Endodermal cell (in vitro differentiated cells): ENCODE measurements around the gene TRIM2. TPM values are rescaled to one million over a fixed set of nuclear protein-coding genes. Genes with fewer than 3 reads are reported as not detected.

Experiments used
- DNase-seq: peaks from one replicate; pipeline ENCODE4 v3.0.0-alpha.2; 2017
- H3K27ac ChIP-seq: 2 replicates; pipeline ENCODE4 v1.5.1; 2013; ENCODE audit warnings: mild to moderate bottlenecking, low read depth, low read length, moderate library complexity
- H3K27me3 ChIP-seq: 2 replicates; pipeline ENCODE4 v1.6.1; 2013; ENCODE audit warnings: mild to moderate bottlenecking, low read length, moderate library complexity; ENCODE audit not compliant: insufficient read depth, control insufficient read depth, poor library complexity, severe bottlenecking
- H3K36me3 ChIP-seq: 2 replicates; pipeline ENCODE4 v1.7.0; 2013; ENCODE audit warnings: mild to moderate bottlenecking, low read length, moderate library complexity; ENCODE audit not compliant: control insufficient read depth, insufficient read depth
- H3K4me1 ChIP-seq: one replicate; pipeline ENCODE4 v1.7.0; 2013; ENCODE audit warnings: low read length; ENCODE audit not compliant: control insufficient read depth, insufficient read depth
- H3K4me3 ChIP-seq: 2 replicates; pipeline ENCODE4 v1.5.1; 2013; ENCODE audit warnings: mild to moderate bottlenecking, low read length, moderate library complexity
- H3K9ac ChIP-seq: 2 replicates; pipeline ENCODE4 v1.6.1; 2013; ENCODE audit warnings: mild to moderate bottlenecking, low read length, moderate library complexity; ENCODE audit not compliant: poor library complexity, severe bottlenecking; ENCODE audit errors: extremely low read depth
- H3K9me3 ChIP-seq: 2 replicates; pipeline ENCODE4 v1.6.1; 2013; ENCODE audit warnings: mild to moderate bottlenecking, low read length, moderate library complexity; ENCODE audit not compliant: control insufficient read depth
- H3K27ac Mint-ChIP-seq: 2 replicates; pipeline ENCODE4 v1.8.0; 2020; ENCODE audit warnings: mixed read lengths
- H3K27me3 Mint-ChIP-seq: 2 replicates; pipeline ENCODE4 v1.8.0; 2021; ENCODE audit warnings: mild to moderate bottlenecking, mixed read lengths; ENCODE audit not compliant: insufficient read depth
- H3K36me3 Mint-ChIP-seq: 2 replicates; pipeline ENCODE4 v1.8.0; 2020; ENCODE audit warnings: low read depth, mixed read lengths
- H3K4me1 Mint-ChIP-seq: 2 replicates; pipeline ENCODE4 v1.8.0; 2020; ENCODE audit warnings: mixed read lengths
- H3K4me3 Mint-ChIP-seq: 2 replicates; pipeline ENCODE4 v1.8.0; 2020; ENCODE audit warnings: mild to moderate bottlenecking, moderate library complexity, mixed read lengths
- H3K9me3 Mint-ChIP-seq: 2 replicates; pipeline ENCODE4 v1.8.0; 2020; ENCODE audit warnings: mild to moderate bottlenecking, mixed read lengths
- CTCF ChIP-seq: fragments of 200-600 bp; sonication (generic); conservative IDR thresholded peaks from 2 replicates; pipeline ENCODE4 v1.5.0; 2021; ENCODE audit warnings: antibody characterized with exemption, mild to moderate bottlenecking
- WGBS, 2 experiments: methylation state at CpG; one replicate each; pipeline versions ENCODE4 v1.1.5 to v1.1.7; 2013; ENCODE audit warnings: missing lambda C conversion rate in 2 of 2, mixed read lengths in 1 of 2; ENCODE audit not compliant: insufficient coverage in 1 of 2, insufficient read length in 1 of 2; 5-methylcytosine and 5-hydroxymethylcytosine counted together
- total RNA-seq, 2 donors: library from RNA; stranded (reverse); fragmentation: NEBNext Ultra II Directional in 1 of 2; extraction: Animal tissue kit (Norgen Biotek cat#: 25700) in 1 of 2; gene quantifications; 2 replicates in 1 of 2; 3 replicates in 1 of 2; pipeline ENCODE4 v1.2.1, GENCODE V29; 2021

TRIM2 gene
- total RNA-seq, 2 donors from 2014 or later, result 31.8 to 56.1 TPM

- peaks cover 21% of the 10 kb centered on the region for H3K36me3 ChIP-seq
- Mint-ChIP-seq H3K4me1 (no peaks in the 10 kb centered on the region), H3K27ac (no peak overlapping the region), H3K36me3 (peaks cover 42% of the 10 kb centered on the region), H3K27me3 (no peaks in the 10 kb centered on the region), H3K9me3 (peaks cover 15% of the 10 kb centered on the region), H3K4me3 (no peak overlapping the region)
- DNase-seq, result no peak
- no peaks in the 10 kb centered on the region for H3K4me1 ChIP-seq
- H3K27ac ChIP-seq, result no peak overlapping the region
- H3K9me3 ChIP-seq, result peaks cover 15% of the 10 kb centered on the region
- no peak for TF ChIP-seq CTCF
- H3K27me3 ChIP-seq, result no peaks in the 10 kb centered on the region
- 91 to 94% methylated on average over 5 to 6 of the region's 6 CpGs for WGBS, 2 experiments
- H3K9ac ChIP-seq, result no peak overlapping the region
- no peak overlapping the region for H3K4me3 ChIP-seq
These were observed 167.5 kb downstream of the TRIM2 start for GRCh38 chr4:153371701-153372234.

- H3K9me3 Mint-ChIP-seq, result peaks cover 15% of the 10 kb centered on the region
- H3K4me1 Mint-ChIP-seq, result no peaks in the 10 kb centered on the region
- H3K27ac ChIP-seq, result no peak overlapping the region
- peaks cover 35% of the 10 kb centered on the region for H3K36me3 Mint-ChIP-seq
- DNase-seq, result no peak
- H3K4me3 Mint-ChIP-seq, result no peak overlapping the region
- H3K36me3 ChIP-seq, result peaks cover 21% of the 10 kb centered on the region
- H3K9ac ChIP-seq, result no peak overlapping the region
- WGBS, 2 experiments, result 90% methylated on average over 1 of the region's 1 CpG; no CpG with 5 or more reads in 1 of the 2 experiments
- H3K27ac Mint-ChIP-seq, result no peak overlapping the region
- no peaks in the 10 kb centered on the region for H3K27me3 ChIP-seq
- no peaks in the 10 kb centered on the region for H3K4me1 ChIP-seq
- peaks cover 15% of the 10 kb centered on the region for H3K9me3 ChIP-seq
- no peak overlapping the region for H3K4me3 ChIP-seq
- H3K27me3 Mint-ChIP-seq, result no peaks in the 10 kb centered on the region
- TF ChIP-seq CTCF, result no peak
These were observed 168.8 kb downstream of the TRIM2 start for GRCh38 chr4:153372967-153373562.

GRCh38 chr4:153374442-153374841 is 170.2 kb downstream of the TRIM2 start:
- no peak overlapping the region for H3K27ac ChIP-seq
- no peak overlapping the region for H3K4me3 Mint-ChIP-seq

More at GRCh38 chr4:153374442-153374841, 170.2 kb downstream of the TRIM2 start:
- 100% methylated on average over 1 to 2 of the region's 2 CpGs for WGBS, 2 experiments
- H3K27ac Mint-ChIP-seq, result no peak overlapping the region
- H3K27me3 Mint-ChIP-seq, result no peaks in the 10 kb centered on the region
- Histone ChIP-seq H3K9me3 (peaks cover 15% of the 10 kb centered on the region), H3K9ac (no peak overlapping the region), H3K27me3 (no peaks in the 10 kb centered on the region), H3K36me3 (peaks cover 21% of the 10 kb centered on the region), H3K4me3 (no peak overlapping the region), H3K4me1 (no peaks in the 10 kb centered on the region)
- peaks cover 35% of the 10 kb centered on the region for H3K36me3 Mint-ChIP-seq
- TF ChIP-seq CTCF, result no peak
- H3K4me1 Mint-ChIP-seq, result no peaks in the 10 kb centered on the region
- peaks cover 15% of the 10 kb centered on the region for H3K9me3 Mint-ChIP-seq
- no peak for DNase-seq
